Activated CD8-positive, alpha-beta memory T cell treated with anti-CD3 and anti-CD28 coated beads for 1 hour (primary cell): ENCODE measurements around the gene DCTPP1.
A peak's percentile ranks its signal among the peaks of the same experiment; 100 is the strongest.
"Not testable (repeated sequence)": the region's sequence is repeated elsewhere in the genome, so short reads cannot be mapped to it uniquely, and the experiment has no call there.

Source experiments
- DNase-seq, 2 donors: peaks; one replicate each; pipeline ENCODE4 v3.0.0-alpha.2; 2020; ENCODE audit warnings: low read depth in 1 of 2; ENCODE audit errors: extremely low read depth in 1 of 2

DCTPP1 gene

GRCh38 chr16:30429678-30430427 is at the start of gene DCTPP1:
Gene DCTPP1, minus strand, starts transcription at chr16:30430030. Its CDS starts 50 bp downstream, at chr16:30429980.
- peak; percentile 90 to 93 for DNase-seq

DNA sequence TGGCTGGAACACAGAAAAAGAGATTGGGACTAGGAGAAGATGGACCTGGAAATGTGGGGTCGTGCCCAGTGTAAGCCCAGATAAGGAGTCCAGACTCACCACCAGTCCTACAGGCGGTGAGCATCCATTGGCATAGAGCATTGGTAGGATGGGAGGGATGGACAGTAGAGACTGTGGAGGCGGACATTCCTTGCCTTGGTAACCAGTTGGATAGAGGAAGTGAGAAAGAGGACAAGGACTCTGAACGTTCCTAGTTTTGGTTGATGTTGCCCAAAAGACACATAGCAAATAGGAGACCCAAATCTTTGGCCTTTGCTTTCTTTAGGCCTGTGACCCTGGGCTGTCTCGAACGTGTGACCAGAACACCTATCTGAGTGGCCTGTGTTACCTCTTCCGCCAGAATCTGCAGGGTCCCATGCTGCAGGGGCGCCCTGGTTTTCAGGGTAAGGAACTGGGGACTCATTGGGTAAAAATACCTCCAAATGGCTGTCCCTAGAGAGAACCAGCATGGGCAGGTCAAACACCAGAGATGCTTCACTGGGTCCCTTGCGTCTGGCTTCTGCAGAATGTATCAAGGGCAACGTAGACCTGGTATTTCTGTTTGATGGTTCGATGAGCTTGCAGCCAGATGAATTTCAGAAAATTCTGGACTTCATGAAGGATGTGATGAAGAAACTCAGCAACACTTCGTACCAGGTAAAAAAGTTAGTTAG is 49.1 kb upstream of the DCTPP1 start:
- no peak for DNase-seq

- not testable (repeated sequence) for DNase-seq
Observed at GRCh38 chr16:30477773-30478172, 47.9 kb upstream of the DCTPP1 start.

DNA sequence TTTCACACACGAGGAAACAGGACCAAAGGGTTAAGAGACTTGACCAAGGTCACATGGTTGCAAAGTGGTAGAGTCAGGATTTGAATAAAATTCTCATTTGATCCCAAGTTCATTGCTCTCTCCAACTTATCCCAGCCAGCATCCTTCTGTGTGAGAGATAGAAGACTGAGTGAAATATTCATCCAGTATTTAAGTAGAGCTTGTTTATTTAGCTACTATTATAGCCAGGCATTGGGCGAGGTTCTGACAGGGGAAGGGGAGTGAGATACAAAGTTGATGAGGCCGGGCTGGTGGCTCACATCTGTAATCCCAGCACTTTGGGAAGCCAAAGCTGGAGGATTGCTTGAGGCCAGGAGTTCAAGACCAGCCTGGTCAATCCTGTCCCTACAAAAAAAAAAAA is 47.2 kb upstream of the DCTPP1 start:
- DNase-seq, result no peak

GRCh38 chr16:30474684-30475083 is 44.9 kb upstream of the DCTPP1 start:
- DNase-seq, result no peak

- no peak for DNase-seq
Observed at GRCh38 chr16:30474074-30474452, 44.2 kb upstream of the DCTPP1 start.

DNA sequence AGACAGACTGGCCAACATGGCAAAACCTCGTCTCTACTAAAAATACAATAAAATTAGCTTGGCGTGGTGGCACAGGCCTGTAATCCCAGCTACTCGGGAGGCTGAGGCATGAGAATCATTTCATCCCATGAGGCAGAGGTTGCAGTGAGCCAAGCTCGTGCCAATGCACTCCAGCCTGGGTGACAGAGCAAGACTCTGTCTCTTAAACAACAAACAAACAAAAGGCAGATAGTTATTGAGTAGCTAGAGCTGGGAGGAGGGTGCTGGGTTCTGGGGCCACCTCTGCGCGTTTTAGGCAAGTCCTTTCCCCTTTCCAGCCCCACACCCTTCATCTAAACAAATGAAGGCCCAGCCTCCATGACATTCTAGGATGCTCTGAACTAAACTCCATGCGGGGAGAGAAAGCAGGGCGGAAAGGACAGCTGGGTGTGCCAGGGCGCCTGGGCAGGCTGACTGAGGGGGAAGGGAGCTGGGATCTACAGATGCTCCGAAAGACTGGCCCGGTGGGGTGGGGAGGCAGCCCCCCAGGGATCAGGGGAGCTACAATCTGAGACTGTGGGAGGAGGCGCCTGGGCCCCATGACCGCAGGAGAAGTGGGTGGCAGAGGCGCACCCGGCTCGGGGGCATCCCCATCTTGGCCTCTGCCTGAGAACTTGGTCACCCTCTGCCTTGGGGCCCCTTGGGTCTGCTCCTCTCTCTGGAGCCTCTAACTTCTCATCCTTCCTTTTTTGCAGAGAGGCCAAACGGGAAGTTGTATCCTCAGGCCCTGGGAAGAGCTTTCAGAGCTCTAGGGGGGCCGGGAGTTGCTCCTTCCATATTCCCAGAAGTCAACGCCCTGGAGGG is 43.6 kb upstream of the DCTPP1 start:
- peak in 1 of 2 donors; percentile 30 for DNase-seq

DNA sequence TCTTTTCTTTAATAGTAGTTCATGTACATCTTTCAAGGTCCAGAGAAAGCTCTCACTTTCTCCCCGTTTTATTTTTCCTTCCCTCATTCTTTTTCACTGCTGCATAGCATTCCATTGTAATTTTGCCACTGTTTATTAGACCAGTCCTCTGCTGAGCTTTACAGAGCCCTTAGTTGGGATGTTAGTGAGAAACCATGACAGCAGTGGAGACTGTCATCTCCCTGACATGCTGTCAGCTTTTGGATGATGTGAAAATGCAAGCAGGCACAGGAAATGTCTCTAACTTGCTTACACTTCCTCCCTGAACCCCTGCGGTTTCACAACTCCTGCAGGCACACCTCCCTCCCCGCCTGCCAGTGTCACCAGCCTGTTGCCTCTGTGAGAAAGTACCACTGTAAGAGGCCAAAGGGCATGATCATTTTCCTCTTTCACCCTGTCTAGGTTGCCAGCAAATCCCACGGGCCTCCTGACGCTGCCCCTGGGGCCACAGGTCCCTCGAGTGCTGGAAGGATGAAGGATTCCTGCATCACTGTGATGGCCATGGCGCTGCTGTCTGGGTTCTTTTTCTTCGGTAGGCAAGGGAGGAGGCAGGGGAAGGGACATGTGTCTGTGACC is 42.6 kb upstream of the DCTPP1 start, which contains the start of gene ITGAL:
TSS of gene ITGAL (plus strand) at position 415 of the 615 bp plus-strand sequence. CDS start at position 511, 96 bp downstream.
- peak; percentile 63 to 69 for DNase-seq

DNA sequence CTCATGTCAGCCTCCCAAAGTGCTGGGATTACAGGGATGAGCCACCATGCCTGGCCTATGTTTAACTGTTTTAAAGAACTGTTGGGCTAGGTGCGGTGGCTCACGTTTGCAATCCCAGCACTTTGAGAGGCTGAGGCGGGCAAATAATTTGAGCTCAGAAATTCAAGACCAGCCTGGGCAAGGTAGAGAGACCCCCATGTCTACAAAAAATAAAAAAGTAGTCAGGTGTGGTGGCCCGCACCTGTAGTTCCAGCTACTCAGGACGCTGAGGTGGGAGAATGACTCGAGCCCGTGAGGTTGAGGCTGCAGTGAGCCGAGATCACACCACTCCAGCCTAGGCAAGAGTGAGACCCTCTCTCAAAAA is 40.8 kb upstream of the DCTPP1 start:
- no peak for DNase-seq

- DNase-seq, result no peak
Observed at GRCh38 chr16:30470170-30470512, 40.3 kb upstream of the DCTPP1 start.

DNA sequence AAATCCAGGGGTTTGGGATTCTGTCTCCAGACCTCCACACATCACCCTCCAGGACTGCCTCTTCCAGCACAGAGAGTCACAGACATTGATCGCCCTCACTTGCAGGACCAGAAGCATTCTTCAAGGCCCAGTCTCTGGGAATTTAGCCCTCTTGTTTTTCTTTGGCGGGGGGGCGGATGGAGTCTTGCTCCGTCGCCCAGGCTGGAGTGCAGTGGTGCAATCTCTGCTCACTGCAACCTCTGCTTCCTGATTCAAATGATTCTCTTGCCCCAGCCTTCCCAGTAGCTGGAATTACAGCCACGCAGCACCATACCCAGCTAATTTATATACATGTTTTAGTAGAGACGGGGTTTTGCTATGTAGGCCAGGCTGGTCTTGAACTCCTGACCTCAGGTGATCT is 34.2 kb upstream of the DCTPP1 start:
- DNase-seq, result no peak

DNA sequence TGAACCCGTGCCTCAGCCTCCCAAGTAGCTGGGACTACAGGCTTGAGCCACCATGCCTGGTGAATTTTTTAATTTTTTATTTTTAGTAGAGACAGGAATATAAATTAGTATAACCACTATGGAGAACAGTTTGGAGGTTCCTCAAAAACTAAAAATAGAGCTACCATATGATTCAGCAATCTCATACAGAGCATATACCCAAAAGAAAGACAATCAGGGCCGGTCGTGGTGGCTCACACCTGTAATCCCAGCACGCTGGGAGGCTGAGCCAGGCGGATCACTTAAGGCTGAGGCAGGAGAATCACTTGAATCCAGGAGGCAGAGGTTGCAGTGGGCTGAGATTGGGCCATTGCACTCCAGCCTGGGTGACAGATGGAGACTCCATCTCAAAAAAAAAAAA is 31.6 kb upstream of the DCTPP1 start:
- not testable (repeated sequence) for DNase-seq

GRCh38 chr16:30459456-30459855 is 29.6 kb upstream of the DCTPP1 start:
- DNase-seq, result no peak

DNA sequence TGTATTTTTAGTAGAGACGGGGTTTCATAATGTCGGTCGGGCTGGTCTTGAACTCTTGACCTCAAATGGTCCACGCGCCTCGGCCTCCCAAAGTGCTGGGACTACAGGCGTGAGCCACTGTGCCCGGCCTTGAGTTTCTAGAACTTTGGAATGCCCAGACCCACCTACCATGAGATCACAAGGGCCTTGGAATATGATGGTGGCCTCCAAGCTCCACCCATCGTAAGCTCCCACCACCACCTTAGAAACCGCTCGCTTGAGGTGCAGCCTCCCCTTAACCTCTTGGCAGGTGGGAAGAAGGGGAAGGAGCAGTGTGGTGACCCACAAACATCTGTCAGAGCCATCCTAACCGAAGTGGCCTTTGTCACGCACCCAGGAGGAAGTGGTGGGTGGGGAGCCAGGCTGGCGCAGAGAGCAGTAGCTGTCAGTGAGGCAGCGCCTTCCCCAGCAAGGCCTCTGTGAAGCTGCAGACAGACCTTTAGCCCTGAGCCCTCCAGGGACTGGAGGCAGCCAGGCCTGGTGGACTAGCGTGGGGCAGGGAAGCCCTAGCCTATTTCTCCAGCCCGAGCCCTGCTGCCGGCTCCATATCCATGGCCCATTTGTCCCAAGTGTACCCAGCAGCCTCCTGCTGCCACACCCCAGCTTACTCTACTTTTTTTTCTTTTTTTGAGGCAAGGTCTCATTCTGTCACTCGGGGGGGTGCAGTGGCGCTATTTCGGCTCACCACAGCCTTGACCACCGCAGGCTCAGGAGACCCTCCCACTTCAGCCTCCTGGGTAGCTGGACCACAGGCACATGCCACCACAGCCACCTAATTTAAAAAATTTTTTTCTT is 28.9 kb upstream of the DCTPP1 start:
- DNase-seq, result peak; percentile 50 to 52

GRCh38 chr16:30457743-30458560 is 28.1 kb upstream of the DCTPP1 start:
- no peak for DNase-seq

GRCh38 chr16:30457256-30457655 is 27.4 kb upstream of the DCTPP1 start:
- no peak for DNase-seq

DNA sequence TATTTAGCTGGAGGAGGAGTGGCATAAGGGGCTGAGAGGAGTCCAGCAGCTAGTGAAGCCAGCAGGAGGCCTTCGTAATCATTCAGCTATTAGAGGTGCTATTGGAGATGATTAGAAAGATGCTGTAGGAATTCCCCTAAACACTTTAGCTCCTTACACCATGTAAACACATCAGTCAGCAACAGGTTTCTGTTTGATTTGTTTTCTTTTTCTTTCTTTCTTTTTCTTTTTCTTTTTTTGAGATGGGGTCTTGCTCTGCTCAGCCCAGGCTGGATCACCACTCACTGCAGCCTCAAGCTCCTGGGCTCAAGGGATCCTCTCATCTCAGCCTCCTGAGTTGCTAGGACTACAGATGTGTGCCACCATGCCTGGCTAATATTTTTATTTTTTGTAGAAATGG is 26.5 kb upstream of the DCTPP1 start:
- DNase-seq, result no peak

GRCh38 chr16:30452709-30453580 is 23.1 kb upstream of the DCTPP1 start:
- not testable (repeated sequence) for DNase-seq

DNA sequence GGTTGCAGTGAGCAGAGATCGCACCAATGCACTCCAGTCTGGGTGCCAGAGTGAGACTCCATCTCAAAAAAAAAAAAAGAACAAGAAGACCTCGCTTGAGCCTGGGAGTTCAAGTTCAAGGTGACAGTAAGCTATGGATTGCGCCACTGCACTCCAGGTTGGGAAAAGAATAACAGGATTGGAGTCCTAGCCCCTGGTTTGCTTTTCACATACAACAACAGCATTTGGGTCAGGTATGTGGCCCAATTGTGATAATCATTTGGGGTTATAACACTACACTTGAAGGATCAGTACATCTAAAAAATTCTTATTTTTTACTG is 19.2 kb upstream of the DCTPP1 start:
- DNase-seq, result no peak
